ENCODE results near the gene RESP18.
A peak's percentile ranks its signal among the peaks of the same experiment; 100 is the strongest.
"Not testable (repeated sequence)": the region's sequence is repeated elsewhere in the genome, so short reads cannot be mapped to it uniquely, and the experiment has no call there.

The RESP18 gene

GRCh38 chr2:219344751-219345430 lies 12.3 kb upstream of the RESP18 start:
- DNase-seq (ENCODE audit: low spot score in 2 of 2), result no peak
- Mint-ChIP-seq H3K4me3 (no peak overlapping the region), H3K9me3 (no peaks in the 10 kb centered on the region), H3K36me3 (no peaks in the 10 kb centered on the region), H3K4me1 (no peaks in the 10 kb centered on the region), H3K27ac (no peak overlapping the region)
- no peak for ATAC-seq

GRCh38 chr2:219335373-219335786 lies 2.8 kb upstream of the RESP18 start:
- no peak overlapping the region for H3K4me3 Mint-ChIP-seq
- ATAC-seq (no peak), DNase-seq (ENCODE audit: low spot score in 2 of 2) (no peak)
- H3K9me3 Mint-ChIP-seq, result peaks cover 11% of the 10 kb centered on the region
- H3K36me3 Mint-ChIP-seq, result no peaks in the 10 kb centered on the region
- H3K27ac Mint-ChIP-seq, result no peak overlapping the region
- H3K4me1 Mint-ChIP-seq, result peaks cover 8% of the 10 kb centered on the region

GRCh38 chr2:219334076-219334475 lies 1.5 kb upstream of the RESP18 start:
- H3K4me3 Mint-ChIP-seq, result no peak overlapping the region
- no peaks in the 10 kb centered on the region for H3K36me3 Mint-ChIP-seq

GRCh38 chr2:219331560-219332213 lies 857 bp downstream of the RESP18 start:
- no peaks in the 10 kb centered on the region for H3K36me3 Mint-ChIP-seq
- H3K27ac Mint-ChIP-seq, result no peak overlapping the region
- DNase-seq (ENCODE audit: low spot score in 2 of 2) (no peak), ATAC-seq (no peak)
- peaks cover 8% of the 10 kb centered on the region for H3K4me1 Mint-ChIP-seq
- peaks cover 11% of the 10 kb centered on the region for H3K9me3 Mint-ChIP-seq
- no peak overlapping the region for H3K4me3 Mint-ChIP-seq

More at GRCh38 chr2:219334076-219334475, 1.5 kb upstream of the RESP18 start:
- H3K9me3 Mint-ChIP-seq, result peaks cover 11% of the 10 kb centered on the region
- no peak for ATAC-seq
- no peak overlapping the region for H3K27ac Mint-ChIP-seq
- no peak for DNase-seq (ENCODE audit: low spot score in 2 of 2)
- H3K4me1 Mint-ChIP-seq, result peaks cover 8% of the 10 kb centered on the region

GRCh38 chr2:219327719-219328118 lies 4.8 kb downstream of the RESP18 start:
- no peak for DNase-seq (ENCODE audit: low spot score in 2 of 2)
- Mint-ChIP-seq H3K4me3 (no peak overlapping the region), H3K27ac (no peak overlapping the region), H3K4me1 (peaks cover 8% of the 10 kb centered on the region), H3K36me3 (no peaks in the 10 kb centered on the region), H3K9me3 (peaks cover 4% of the 10 kb centered on the region)
- no peak for ATAC-seq

GRCh38 chr2:219325657-219326315 lies 6.8 kb downstream of the RESP18 start:
- ATAC-seq (no peak), DNase-seq (ENCODE audit: low spot score in 2 of 2) (no peak)
- Mint-ChIP-seq H3K9me3 (no peaks in the 10 kb centered on the region), H3K36me3 (no peaks in the 10 kb centered on the region), H3K4me1 (no peaks in the 10 kb centered on the region), H3K27ac (no peak overlapping the region), H3K4me3 (no peak overlapping the region)

GRCh38 chr2:219325136-219325535 lies 7.4 kb downstream of the RESP18 start:
- Mint-ChIP-seq H3K36me3 (no peaks in the 10 kb centered on the region), H3K9me3 (no peaks in the 10 kb centered on the region), H3K27ac (no peak overlapping the region), H3K4me1 (no peaks in the 10 kb centered on the region), H3K4me3 (no peak overlapping the region)
- no peak for ATAC-seq
- no peak for DNase-seq (ENCODE audit: low spot score in 2 of 2)

- ATAC-seq (no peak), DNase-seq (ENCODE audit: low spot score in 2 of 2) (no peak)
- Mint-ChIP-seq H3K4me1 (no peaks in the 10 kb centered on the region), H3K4me3 (no peak overlapping the region), H3K9me3 (no peaks in the 10 kb centered on the region), H3K27ac (no peak overlapping the region), H3K36me3 (no peaks in the 10 kb centered on the region)
These were observed 9.1 kb downstream of the RESP18 start for GRCh38 chr2:219323434-219323833.

- Mint-ChIP-seq H3K36me3 (no peaks in the 10 kb centered on the region), H3K4me3 (no peak overlapping the region), H3K9me3 (no peaks in the 10 kb centered on the region), H3K4me1 (no peaks in the 10 kb centered on the region), H3K27ac (no peak overlapping the region)
- DNase-seq (ENCODE audit: low spot score in 2 of 2), result no peak
- no peak for ATAC-seq
These were observed 17.6 kb downstream of the RESP18 start for GRCh38 chr2:219314804-219315468.

- H3K4me3 Mint-ChIP-seq; H3K27ac Mint-ChIP-seq; DNase-seq (ENCODE audit: low spot score in 2 of 2): not testable (repeated sequence)
These were observed 19.8 kb downstream of the RESP18 start for GRCh38 chr2:219312683-219313263.

GRCh38 chr2:219309278-219309677 lies 23.3 kb downstream of the RESP18 start, which contains the start of gene PTPRN:
Gene PTPRN, minus strand, starts transcription at chr2:219309401. Its CDS starts 69 bp downstream, at chr2:219309332.
- no peak within 1 kb of the TSS for H3K4me3 Mint-ChIP-seq
- H3K27ac Mint-ChIP-seq, result no peak within 1 kb of the TSS
- ATAC-seq (no peak), DNase-seq (ENCODE audit: low spot score in 2 of 2) (no peak)
- no peaks in the 10 kb centered on the region for H3K9me3 Mint-ChIP-seq
- no peaks in the 10 kb centered on the region for H3K4me1 Mint-ChIP-seq
- H3K36me3 Mint-ChIP-seq, result no peaks in the 10 kb centered on the region

More at GRCh38 chr2:219312683-219313263, 19.8 kb downstream of the RESP18 start:
- not testable (repeated sequence) for H3K4me1 Mint-ChIP-seq, H3K36me3 Mint-ChIP-seq, ATAC-seq, H3K9me3 Mint-ChIP-seq

GRCh38 chr2:219308142-219309101 lies 24.1 kb downstream of the RESP18 start:
- DNase-seq (ENCODE audit: low spot score in 2 of 2), result peak; percentile 61 to 76
- no peaks in the 10 kb centered on the region for H3K4me1 Mint-ChIP-seq
- no peak overlapping the region for H3K27ac Mint-ChIP-seq

GRCh38 chr2:219306047-219306446 lies 26.5 kb downstream of the RESP18 start:
- Mint-ChIP-seq H3K36me3 (no peaks in the 10 kb centered on the region), H3K9me3 (no peaks in the 10 kb centered on the region), H3K27ac (no peak overlapping the region), H3K4me3 (no peak overlapping the region), H3K4me1 (no peaks in the 10 kb centered on the region)
- ATAC-seq (no peak), DNase-seq (ENCODE audit: low spot score in 2 of 2) (no peak)

More at GRCh38 chr2:219308142-219309101, 24.1 kb downstream of the RESP18 start:
- H3K9me3 Mint-ChIP-seq, result no peaks in the 10 kb centered on the region
- no peak overlapping the region for H3K4me3 Mint-ChIP-seq
- no peaks in the 10 kb centered on the region for H3K36me3 Mint-ChIP-seq
- ATAC-seq, result peak; percentile 85

GRCh38 chr2:219304223-219304622 lies 28.3 kb downstream of the RESP18 start:
- Mint-ChIP-seq H3K36me3 (peaks cover under 1% of the 10 kb centered on the region), H3K4me1 (no peaks in the 10 kb centered on the region), H3K27ac (no peak overlapping the region), H3K4me3 (no peak overlapping the region), H3K9me3 (no peaks in the 10 kb centered on the region)
- ATAC-seq (no peak), DNase-seq (ENCODE audit: low spot score in 2 of 2) (no peak)
